ENCODE measurements around the gene CACNA1A.

- no peak for TF ChIP-seq CTCF (IDR thresholded peaks at IDR 0.05; ENCODE audit: insufficient read depth, low read length, poor library complexity, severe bottlenecking)
- no peak for TF ChIP-seq EZH2phosphoT487 (conservative IDR thresholded peaks at IDR 0.05; ENCODE audit: low read length)
Measured at GRCh38 chr19:13163609-13164342, 342.5 kb downstream of the CACNA1A start.

Measured in SU-DHL-6 (cell line).